BE2C (cell line): Measurements from ENCODE around the gene PPIL6.
"Not testable (repeated sequence)": the region's sequence is repeated elsewhere in the genome, so short reads cannot be mapped to it uniquely, and the experiment has no call there.

Source experiments
- DNase-seq: peaks from one replicate; pipeline ENCODE4 v3.0.0-alpha.2; 2020
- H3K27me3 ChIP-seq: fragments of 250-450 bp; sonication (Bioruptor Pico); 2 replicates; pipeline ENCODE4 v1.5.1; 2020; ENCODE audit warnings: mild to moderate bottlenecking
- H3K36me3 ChIP-seq: fragments of 250-450 bp; sonication (Bioruptor Pico); 2 replicates; pipeline ENCODE4 v1.5.1; 2020; ENCODE audit warnings: mild to moderate bottlenecking
- H3K4me1 ChIP-seq: fragments of 250-450 bp; sonication (Bioruptor Pico); 2 replicates; pipeline ENCODE4 v1.5.1; 2020
- H3K4me3 ChIP-seq: 2 replicates; pipeline ENCODE4 v1.5.1; 2011; ENCODE audit warnings: low read depth, low read length
- H3K9me3 ChIP-seq: fragments of 250-450 bp; sonication (Bioruptor Pico); 2 replicates; pipeline ENCODE4 v1.5.1; 2020
- CTCF ChIP-seq: IDR thresholded peaks from 2 replicates; pipeline ENCODE4 v1.5.1; 2012; ENCODE audit warnings: mild to moderate bottlenecking, low read depth, low read length

PPIL6 gene

GRCh38 chr6:109469591-109470189, 29.3 kb upstream of the PPIL6 start:
- TF ChIP-seq CTCF, result no peak
- no peak for DNase-seq
- Histone ChIP-seq H3K27me3 (no peaks in the 10 kb centered on the region), H3K4me3 (no peak overlapping the region), H3K4me1 (no peaks in the 10 kb centered on the region), H3K36me3 (peaks cover 66% of the 10 kb centered on the region), H3K9me3 (no peaks in the 10 kb centered on the region)

- Histone ChIP-seq H3K4me3 (no peak overlapping the region), H3K9me3 (no peaks in the 10 kb centered on the region), H3K4me1 (no peaks in the 10 kb centered on the region), H3K27me3 (no peaks in the 10 kb centered on the region), H3K36me3 (peaks cover 60% of the 10 kb centered on the region)
- no peak for TF ChIP-seq CTCF
- no peak for DNase-seq
Measured at GRCh38 chr6:109467696-109468095, 27.3 kb upstream of the PPIL6 start.

GRCh38 chr6:109466212-109466923, 25.9 kb upstream of the PPIL6 start:
- Histone ChIP-seq H3K27me3 (no peaks in the 10 kb centered on the region), H3K4me3 (no peak overlapping the region), H3K36me3 (peaks cover 56% of the 10 kb centered on the region), H3K4me1 (no peaks in the 10 kb centered on the region), H3K9me3 (no peaks in the 10 kb centered on the region)
- TF ChIP-seq CTCF, result no peak
- no peak for DNase-seq

GRCh38 chr6:109465772-109466171, 25.3 kb upstream of the PPIL6 start:
- TF ChIP-seq CTCF, result no peak

GRCh38 chr6:109461733-109462526, 21.5 kb upstream of the PPIL6 start:
- TF ChIP-seq CTCF, result no peak
- Histone ChIP-seq H3K4me1 (no peaks in the 10 kb centered on the region), H3K36me3 (peaks cover 40% of the 10 kb centered on the region)

More at GRCh38 chr6:109465772-109466171, 25.3 kb upstream of the PPIL6 start:
- Histone ChIP-seq H3K36me3 (peaks cover 57% of the 10 kb centered on the region), H3K4me1 (no peaks in the 10 kb centered on the region), H3K9me3 (no peaks in the 10 kb centered on the region), H3K27me3 (no peaks in the 10 kb centered on the region), H3K4me3 (no peak overlapping the region)
- DNase-seq, result no peak

GRCh38 chr6:109461205-109461604, 20.8 kb upstream of the PPIL6 start:
- not testable (repeated sequence) for H3K9me3 ChIP-seq, DNase-seq, H3K27me3 ChIP-seq, H3K4me3 ChIP-seq, H3K4me1 ChIP-seq
- peaks cover 37% of the 10 kb centered on the region for H3K36me3 ChIP-seq

More at GRCh38 chr6:109461733-109462526, 21.5 kb upstream of the PPIL6 start:
- DNase-seq, result no peak
- Histone ChIP-seq H3K27me3 (no peaks in the 10 kb centered on the region), H3K9me3 (no peaks in the 10 kb centered on the region), H3K4me3 (no peak overlapping the region)
